Skeletal muscle tissue (tissue), 4 donors: ENCODE data around the gene SELPLG. TPM values are rescaled to one million over a fixed set of nuclear protein-coding genes. Genes with fewer than 3 reads are reported as not detected.
"Not testable (repeated sequence)": the region's sequence is repeated elsewhere in the genome, so short reads cannot be mapped to it uniquely, and the experiment has no call there.

Experiments
- H3K27ac ChIP-seq: one replicate; pipeline ENCODE4 v1.7.0; 2013; ENCODE audit warnings: mild to moderate bottlenecking, low read depth, low read length, inconsistent platforms
- H3K27me3 ChIP-seq, 3 donors: one replicate each; pipeline ENCODE4 v1.7.0; 2013; ENCODE audit warnings: low read length in 3 of 3; ENCODE audit not compliant: control insufficient read depth in 3 of 3, insufficient read depth in 3 of 3
- H3K36me3 ChIP-seq, 3 donors: one replicate each; pipeline ENCODE4 v1.7.0; 2013; ENCODE audit warnings: low read length in 3 of 3; ENCODE audit not compliant: control insufficient read depth in 3 of 3, insufficient read depth in 3 of 3
- H3K4me1 ChIP-seq, 3 donors: one replicate each; pipeline ENCODE4 v1.7.0; 2013; ENCODE audit warnings: low read length in 3 of 3, mild to moderate bottlenecking in 3 of 3; ENCODE audit not compliant: control insufficient read depth in 3 of 3, insufficient read depth in 3 of 3
- H3K4me3 ChIP-seq, 3 donors: one replicate each; pipeline ENCODE4 v1.7.0; 2013; ENCODE audit warnings: low read length in 3 of 3
- H3K9ac ChIP-seq, 3 donors: one replicate each; pipeline ENCODE4 v1.7.0; 2013; ENCODE audit warnings: low read length in 3 of 3, mild to moderate bottlenecking in 3 of 3, moderate library complexity in 2 of 3, low read depth in 1 of 3
- H3K9me3 ChIP-seq, 3 donors: one replicate each; pipeline ENCODE4 v1.7.0; 2013; ENCODE audit warnings: low read length in 3 of 3; ENCODE audit not compliant: control insufficient read depth in 3 of 3
- total RNA-seq: library from RNA; depleted of rRNA; stranded (reverse); fragments of >200 nt; gene quantifications from one replicate; pipeline ENCODE4 v1.2.3, GENCODE V29; 2014
- donor health status: Osteomylitis.

The SELPLG gene
- total RNA-seq, 1 donor from 2014 or later, result 3.7 TPM

GRCh38 chr12:108622421-108622820 is 11.3 kb downstream of the SELPLG start:
- Histone ChIP-seq H3K9ac (no peak overlapping the region), H3K4me3 (no peak overlapping the region), H3K9me3 (no peaks in the 10 kb centered on the region), H3K4me1 (peaks cover 4 to 10% (median 5%) of the 10 kb centered on the region in 3 donors), H3K27me3 (no peaks in the 10 kb centered on the region), H3K36me3 (no peaks in the 10 kb centered on the region), H3K27ac (no peak overlapping the region)

- H3K27ac ChIP-seq, result no peak overlapping the region
- peaks cover 5 to 16% (median 5%) of the 10 kb centered on the region in 3 donors for H3K4me1 ChIP-seq
- no peaks in the 10 kb centered on the region for H3K36me3 ChIP-seq
- no peak overlapping the region for H3K9ac ChIP-seq
- H3K4me3 ChIP-seq, result no peak overlapping the region
- no peaks in the 10 kb centered on the region for H3K27me3 ChIP-seq
- no peaks in the 10 kb centered on the region for H3K9me3 ChIP-seq
Measured at GRCh38 chr12:108621161-108621560, 12.5 kb downstream of the SELPLG start.

- Histone ChIP-seq H3K4me1 (peaks cover 5 to 16% (median 5%) of the 10 kb centered on the region in 3 donors), H3K9me3 (no peaks in the 10 kb centered on the region), H3K36me3 (no peaks in the 10 kb centered on the region), H3K9ac (no peak overlapping the region), H3K4me3 (no peak overlapping the region), H3K27me3 (no peaks in the 10 kb centered on the region), H3K27ac (no peak overlapping the region)
Measured at GRCh38 chr12:108620236-108620879, 13.3 kb downstream of the SELPLG start.

- no peak overlapping the region for H3K27ac ChIP-seq
- no peaks in the 10 kb centered on the region for H3K27me3 ChIP-seq
- no peak overlapping the region for H3K9ac ChIP-seq
- no peak overlapping the region for H3K4me3 ChIP-seq
- H3K4me1 ChIP-seq, result peaks cover 5 to 16% (median 5%) of the 10 kb centered on the region in 3 donors
- H3K9me3 ChIP-seq, result no peaks in the 10 kb centered on the region
- H3K36me3 ChIP-seq, result no peaks in the 10 kb centered on the region
Measured at GRCh38 chr12:108619369-108620160, 14.1 kb downstream of the SELPLG start.

- not testable (repeated sequence) for H3K27me3 ChIP-seq, H3K9ac ChIP-seq, H3K9me3 ChIP-seq, H3K36me3 ChIP-seq, H3K27ac ChIP-seq, H3K4me3 ChIP-seq
- peaks cover 5 to 16% (median 5%) of the 10 kb centered on the region in 3 donors for H3K4me1 ChIP-seq
Measured at GRCh38 chr12:108618953-108619274, 14.8 kb downstream of the SELPLG start.

- no peaks in the 10 kb centered on the region for H3K27me3 ChIP-seq
- H3K4me3 ChIP-seq, result no peak overlapping the region
- no peaks in the 10 kb centered on the region for H3K9me3 ChIP-seq
- peaks cover 5 to 16% (median 5%) of the 10 kb centered on the region in 3 donors for H3K4me1 ChIP-seq
- H3K9ac ChIP-seq, result peak overlapping the region in 1 of 3 donors; percentile 45
- H3K27ac ChIP-seq, result no peak overlapping the region
- H3K36me3 ChIP-seq, result no peaks in the 10 kb centered on the region
Measured at GRCh38 chr12:108618079-108618952, 15.4 kb downstream of the SELPLG start.

- H3K9me3 ChIP-seq, result no peaks in the 10 kb centered on the region
- H3K4me3 ChIP-seq, result no peak overlapping the region
- no peak overlapping the region for H3K27ac ChIP-seq
- H3K9ac ChIP-seq, result no peak overlapping the region
- H3K36me3 ChIP-seq, result no peaks in the 10 kb centered on the region
- H3K4me1 ChIP-seq, result peaks cover 4 to 11% (median 5%) of the 10 kb centered on the region in 3 donors
- peaks cover 0 to 3% (median under 1%) of the 10 kb centered on the region in 3 donors for H3K27me3 ChIP-seq
Measured at GRCh38 chr12:108616941-108617858, 16.5 kb downstream of the SELPLG start.

- peaks cover 0 to 5% (median 3%) of the 10 kb centered on the region in 3 donors for H3K27me3 ChIP-seq
- peaks cover 3 to 11% (median 5%) of the 10 kb centered on the region in 3 donors for H3K4me1 ChIP-seq
- H3K27ac ChIP-seq, result no peak overlapping the region
- no peaks in the 10 kb centered on the region for H3K9me3 ChIP-seq
- no peaks in the 10 kb centered on the region for H3K36me3 ChIP-seq
- H3K9ac ChIP-seq, result no peak overlapping the region
- H3K4me3 ChIP-seq, result no peak overlapping the region
Measured at GRCh38 chr12:108616359-108616758, 17.3 kb downstream of the SELPLG start.

GRCh38 chr12:108615918-108616317 is 17.8 kb downstream of the SELPLG start:
- Histone ChIP-seq H3K4me1 (peaks cover 3 to 11% (median 5%) of the 10 kb centered on the region in 3 donors), H3K4me3 (no peak overlapping the region), H3K27ac (no peak overlapping the region), H3K9me3 (no peaks in the 10 kb centered on the region), H3K36me3 (no peaks in the 10 kb centered on the region), H3K27me3 (peaks cover 0 to 5% (median 3%) of the 10 kb centered on the region in 3 donors), H3K9ac (no peak overlapping the region)
